GM21723 (cell line): ENCODE data around the gene CSN1S1.
A peak's percentile ranks its signal among the peaks of the same experiment; 100 is the strongest.
"Not testable (repeated sequence)": the region's sequence is repeated elsewhere in the genome, so short reads cannot be mapped to it uniquely, and the experiment has no call there.

Experiments used
- ATAC-seq: cut with Tn5 transposase; IDR thresholded peaks from one replicate; pipeline ENCODE4 v1.9.1; 2021; ENCODE audit warnings: mild to moderate bottlenecking, moderate library complexity; ENCODE audit not compliant: unreplicated experiment

CSN1S1 gene

DNA sequence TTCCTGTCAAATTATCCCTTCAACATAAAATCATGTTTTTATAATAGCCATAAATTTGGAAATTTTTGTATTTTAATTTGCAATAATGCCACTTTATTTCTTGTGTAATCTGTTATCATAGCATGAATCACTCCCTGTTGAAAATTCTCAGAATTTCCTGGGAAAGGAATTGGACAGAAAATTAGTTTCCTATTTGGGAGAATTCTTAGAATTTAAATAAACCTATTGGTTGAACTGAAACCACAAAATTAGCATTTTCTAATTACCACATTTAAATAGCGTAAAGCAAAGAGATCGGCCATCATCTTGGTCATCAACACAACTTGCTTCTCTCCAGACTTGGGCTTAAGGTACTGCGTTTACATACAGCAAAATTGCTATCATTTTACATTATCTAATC, at the start of gene CSN1S1:
Gene CSN1S1 (plus strand): TSS at position 301 of the 400 bp plus-strand sequence. CDS start 1,488 bp downstream, outside the sequence.
- no peak for ATAC-seq

- peak; percentile 87 for ATAC-seq
Observed at GRCh38 chr4:69881173-69881773, 49.6 kb upstream of the CSN1S1 start.

DNA sequence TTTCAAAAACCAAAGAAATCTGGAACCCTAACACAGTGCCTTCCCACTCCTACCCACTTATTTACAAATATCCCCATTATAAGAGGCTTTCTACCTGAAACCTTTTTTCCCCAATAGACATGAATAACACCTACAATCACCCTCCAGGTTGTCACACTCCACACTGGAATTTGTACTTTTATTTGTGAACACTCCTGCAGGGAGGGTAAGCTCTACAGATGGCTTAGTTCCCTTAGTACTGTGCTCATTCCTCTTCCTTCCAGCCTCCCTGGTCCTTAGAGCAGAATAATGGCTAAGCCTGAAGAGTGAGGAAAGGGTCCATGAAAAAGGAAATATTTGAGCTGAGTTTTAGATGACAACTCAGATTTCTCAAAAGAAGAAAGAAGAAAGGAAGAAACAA, 48.7 kb upstream of the CSN1S1 start:
- ATAC-seq, result no peak

- ATAC-seq, result no peak
Observed at GRCh38 chr4:69888336-69888735, 42.5 kb upstream of the CSN1S1 start.

GRCh38 chr4:69894186-69894585, 36.7 kb upstream of the CSN1S1 start:
- ATAC-seq, result no peak

DNA sequence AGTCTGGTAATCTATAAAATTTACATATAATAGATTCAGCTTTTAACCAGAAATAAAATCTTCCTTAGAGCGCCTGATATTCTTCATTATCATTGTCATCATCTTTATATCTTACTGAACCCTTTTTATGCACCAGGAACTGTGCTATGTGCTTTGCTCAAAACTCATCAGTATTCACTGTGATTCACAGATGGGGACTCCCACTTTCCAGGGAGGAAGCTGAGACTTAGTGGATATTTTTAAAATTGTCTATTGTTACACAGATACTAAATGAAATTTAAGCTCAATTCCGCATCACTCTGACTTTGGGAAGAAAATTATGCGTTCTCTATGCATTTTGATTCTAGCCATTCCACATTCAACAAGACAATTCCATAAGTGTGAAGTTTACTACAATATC, 36.1 kb upstream of the CSN1S1 start:
- no peak for ATAC-seq

GRCh38 chr4:69896530-69897116, 34.2 kb upstream of the CSN1S1 start:
- ATAC-seq, result no peak

GRCh38 chr4:69907151-69907550, 23.7 kb upstream of the CSN1S1 start:
- ATAC-seq, result no peak

GRCh38 chr4:69909195-69909594, 21.7 kb upstream of the CSN1S1 start:
- no peak for ATAC-seq

DNA sequence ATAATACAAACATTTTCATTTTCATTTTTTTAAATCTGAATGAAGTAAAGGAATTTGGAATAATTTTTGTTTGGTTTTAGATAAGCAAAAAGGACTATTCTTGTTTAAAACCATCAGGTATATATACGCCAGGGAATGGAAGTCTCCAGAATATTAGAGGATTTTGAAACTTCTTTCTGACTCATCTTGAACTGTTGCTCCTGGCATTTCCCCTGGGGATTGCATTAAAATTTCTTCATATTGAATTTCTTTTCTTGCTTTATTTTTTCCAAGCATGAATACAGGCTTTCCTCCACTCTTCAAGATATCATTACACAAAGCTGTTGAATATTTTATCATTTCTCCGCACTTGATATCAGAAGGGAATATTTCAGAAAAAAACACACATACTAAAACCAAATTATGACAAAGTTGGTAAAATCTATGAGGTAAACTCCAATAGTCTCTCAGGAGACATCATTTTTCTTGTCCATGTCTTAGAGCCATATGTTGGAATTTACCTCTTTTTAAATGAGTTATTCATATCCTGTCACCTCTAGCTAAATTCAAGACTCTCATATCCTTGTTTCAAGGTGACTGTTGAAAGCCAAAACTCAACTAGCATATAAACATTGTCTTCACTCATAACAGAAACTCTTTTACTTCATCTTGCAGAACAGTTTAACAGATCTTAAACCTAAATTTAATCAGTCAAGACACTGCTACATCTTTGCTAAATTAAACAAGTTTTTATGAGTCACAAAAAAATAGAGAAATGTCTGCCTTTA, 20.7 kb upstream of the CSN1S1 start:
- ATAC-seq, result peak; percentile 83

GRCh38 chr4:69920874-69921273, 10.0 kb upstream of the CSN1S1 start:
- ATAC-seq, result no peak

GRCh38 chr4:69923782-69924410, 7.0 kb upstream of the CSN1S1 start:
- ATAC-seq, result not testable (repeated sequence)

DNA sequence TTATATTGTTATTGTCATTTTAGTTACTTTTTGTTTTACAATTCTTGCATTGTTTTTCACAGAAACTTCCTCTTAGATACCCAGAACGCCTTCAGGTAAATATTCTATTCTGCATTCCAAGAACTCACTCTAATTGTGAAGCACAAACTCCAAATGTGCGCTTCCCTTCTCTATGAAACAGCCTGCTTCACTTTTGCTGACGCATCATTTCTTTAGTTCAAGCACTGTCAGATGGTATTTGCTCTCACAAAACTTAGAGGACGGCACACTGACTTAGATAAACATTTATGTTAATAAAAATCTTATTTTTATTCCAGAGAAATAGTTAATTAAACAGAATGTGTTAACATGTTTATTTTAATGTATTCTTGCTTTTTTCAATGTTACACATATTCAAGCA, 3.3 kb downstream of the CSN1S1 start:
- ATAC-seq, result no peak

DNA sequence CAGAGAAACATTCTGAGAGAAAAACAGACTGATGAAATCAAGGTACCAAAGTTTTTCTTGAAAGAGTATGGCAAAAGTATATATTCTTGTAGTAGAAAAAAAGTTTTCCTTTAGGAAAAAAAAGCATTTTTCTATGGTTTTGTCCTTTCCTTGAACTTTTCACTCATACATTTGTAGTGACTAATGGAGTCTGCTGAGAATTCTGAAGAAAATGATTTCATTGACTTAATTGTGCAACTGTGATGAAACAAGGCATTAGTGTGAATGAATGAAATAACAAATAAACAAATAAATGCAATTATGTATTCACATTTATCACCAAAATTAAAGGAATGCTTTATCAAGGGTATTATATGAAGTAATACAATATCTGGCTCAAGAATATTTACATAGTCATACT, 5.7 kb downstream of the CSN1S1 start:
- ATAC-seq, result no peak

GRCh38 chr4:69951602-69952001, 20.7 kb downstream of the CSN1S1 start:
- no peak for ATAC-seq

GRCh38 chr4:69957209-69957608, 26.3 kb downstream of the CSN1S1 start:
- no peak for ATAC-seq

DNA sequence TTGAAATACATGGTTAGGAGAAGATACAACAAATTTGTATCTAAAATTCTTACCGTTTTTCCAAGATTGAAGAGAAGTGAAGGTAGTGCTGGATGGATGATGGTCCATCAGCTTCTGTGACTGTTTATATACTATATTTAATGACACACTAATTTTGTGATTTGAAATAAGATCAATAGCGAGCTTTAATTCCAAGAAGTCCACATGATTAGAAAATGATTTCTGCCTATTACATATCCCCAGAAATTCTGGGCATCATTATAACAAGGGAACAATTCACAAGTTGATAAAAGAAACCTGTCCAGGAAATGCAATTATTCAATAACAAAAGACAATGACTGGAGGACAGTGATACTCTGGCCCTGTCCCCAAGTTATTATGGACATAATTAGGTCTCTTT, 34.8 kb downstream of the CSN1S1 start, which contains the start of gene CSN2:
Gene CSN2 (minus strand): TSS at position 101 of the 400 bp plus-strand sequence. CDS start 4,733 bp downstream, outside the sequence.
- ATAC-seq, result no peak

DNA sequence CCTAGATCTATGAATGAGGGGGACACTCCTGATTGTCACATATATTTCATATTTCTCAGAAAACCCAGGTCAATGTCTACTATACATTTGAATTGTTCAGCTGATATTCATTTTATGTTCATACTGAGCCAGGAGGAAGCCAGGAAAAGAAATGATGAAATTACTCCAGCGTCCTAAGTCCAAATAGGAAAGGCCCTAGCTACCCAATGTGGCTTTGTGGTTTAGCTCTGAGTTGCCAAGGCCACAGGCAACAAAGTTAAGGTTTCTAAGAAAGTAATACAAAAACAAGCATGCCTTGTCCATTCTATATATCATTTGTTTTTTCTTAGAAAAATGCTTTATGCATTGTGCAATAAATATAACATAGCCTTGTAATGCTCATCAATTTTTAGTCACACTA, 39.2 kb downstream of the CSN1S1 start:
- no peak for ATAC-seq

GRCh38 chr4:69974631-69975030, 43.8 kb downstream of the CSN1S1 start:
- no peak for ATAC-seq

DNA sequence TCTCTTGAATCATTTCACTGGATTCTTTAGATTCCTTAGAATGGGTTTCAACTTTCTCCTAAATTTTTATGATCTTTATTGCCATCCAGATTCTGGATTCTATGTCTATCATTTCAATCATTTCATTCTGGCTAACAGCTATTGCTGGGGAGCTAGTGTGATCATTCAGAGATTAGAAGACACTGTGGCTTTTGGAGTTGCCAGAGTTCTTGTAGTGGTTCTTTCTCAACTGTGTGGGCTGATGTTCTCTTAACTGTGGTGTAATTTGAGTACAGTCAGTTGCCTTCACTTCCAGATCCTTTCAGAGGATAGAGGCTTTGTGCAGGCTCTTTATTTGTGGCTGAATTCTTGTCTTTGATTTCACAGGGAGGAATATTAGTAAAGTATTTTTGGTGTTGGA, 46.7 kb downstream of the CSN1S1 start:
- ATAC-seq, result no peak

GRCh38 chr4:69984030-69984443, 53.2 kb downstream of the CSN1S1 start:
- ATAC-seq, result no peak

- ATAC-seq, result no peak
Observed at GRCh38 chr4:69986663-69987062, 55.8 kb downstream of the CSN1S1 start.
